T-helper 1 cell treated with Interleukin-12 subunit alpha and Interleukin-12 subunit beta and Interleukin-4 antibody, amounts not matched to agents 30 μg/mL and 1 μg/mL, for 36 hours (primary cell): Measurements from ENCODE around the gene TMEM178B.

ENCODE experiments used
- H3K27ac Mint-ChIP-seq: one replicate; pipeline ENCODE4 v1.8.0; 2021; ENCODE audit warnings: mild to moderate bottlenecking, mixed read lengths
- H3K27me3 Mint-ChIP-seq: one replicate; pipeline ENCODE4 v1.8.0; 2021; ENCODE audit warnings: low read depth, mixed read lengths
- H3K36me3 Mint-ChIP-seq: one replicate; pipeline ENCODE4 v1.8.0; 2021; ENCODE audit warnings: low read depth, mixed read lengths
- H3K4me1 Mint-ChIP-seq: one replicate; pipeline ENCODE4 v1.8.0; 2021; ENCODE audit warnings: low read depth, mixed read lengths
- H3K4me3 Mint-ChIP-seq: one replicate; pipeline ENCODE4 v1.8.0; 2021; ENCODE audit warnings: mild to moderate bottlenecking, moderate library complexity, mixed read lengths
- H3K9me3 Mint-ChIP-seq: one replicate; pipeline ENCODE4 v1.8.0; 2021; ENCODE audit warnings: mixed read lengths

The TMEM178B gene

DNA sequence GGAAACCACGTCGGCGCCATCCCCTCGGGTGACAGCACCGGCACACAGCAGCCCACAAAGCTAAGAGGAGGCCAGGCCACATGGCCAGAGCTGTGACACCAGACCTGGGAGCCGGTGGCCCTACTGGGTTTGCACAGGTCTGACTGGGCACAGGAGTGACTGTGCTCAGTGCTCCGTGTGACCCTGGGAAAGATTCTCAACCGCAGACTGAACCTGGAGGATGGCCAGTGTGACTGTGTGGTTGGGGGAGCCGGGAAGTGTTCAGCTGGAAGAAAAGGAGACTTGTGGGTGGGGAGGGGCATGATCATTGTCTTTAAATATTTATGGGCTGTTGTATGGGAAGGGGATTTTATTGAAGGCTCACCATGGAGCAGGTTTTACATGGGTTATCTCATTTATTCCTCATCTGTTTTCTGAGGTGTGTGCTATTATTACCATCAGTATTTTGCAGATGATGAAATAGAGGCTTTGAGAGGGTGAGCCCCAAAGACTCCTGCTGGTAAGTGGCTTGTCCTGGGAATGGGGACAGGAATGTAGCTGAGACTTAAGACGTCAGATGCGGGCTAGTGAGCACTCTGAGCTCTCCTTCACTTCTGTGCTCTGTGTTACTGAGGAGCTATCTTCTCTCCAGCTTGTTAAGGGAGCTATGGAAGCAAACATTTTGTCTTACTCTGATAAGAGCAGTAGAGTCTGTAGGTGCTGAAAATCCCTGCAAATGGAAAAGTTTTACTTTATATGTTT, 127.5 kb downstream of the TMEM178B start:
- H3K9me3 Mint-ChIP-seq, result no peaks in the 10 kb centered on the region

DNA sequence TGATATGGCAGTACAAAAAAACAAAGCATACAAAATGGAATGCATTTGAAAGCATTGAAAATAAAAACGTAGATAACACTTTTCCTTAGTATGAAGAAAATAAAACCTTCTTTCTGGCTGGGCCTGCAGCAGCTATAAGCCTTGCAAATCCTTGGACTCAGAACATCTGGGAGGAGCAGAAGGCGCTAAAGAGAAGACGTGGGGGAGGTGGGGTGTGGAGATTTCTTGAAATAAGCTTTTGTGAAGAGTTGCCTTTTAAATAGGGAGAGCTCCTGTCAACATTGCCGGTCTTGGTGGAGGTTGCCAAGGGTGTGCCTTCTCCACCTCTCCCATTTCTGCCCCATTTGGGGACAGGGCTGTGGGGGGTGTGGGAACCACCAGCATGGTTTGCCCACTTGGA, 128.7 kb downstream of the TMEM178B start:
- H3K9me3 Mint-ChIP-seq, result no peaks in the 10 kb centered on the region
- no peak overlapping the region for H3K27ac Mint-ChIP-seq
- H3K36me3 Mint-ChIP-seq, result no peaks in the 10 kb centered on the region
- H3K4me3 Mint-ChIP-seq, result no peak overlapping the region
- H3K27me3 Mint-ChIP-seq, result peaks cover 13% of the 10 kb centered on the region
- no peaks in the 10 kb centered on the region for H3K4me1 Mint-ChIP-seq

More for the DNA sequence above, 127.5 kb downstream of the TMEM178B start:
- Mint-ChIP-seq H3K27ac (no peak overlapping the region), H3K4me3 (no peak overlapping the region), H3K27me3 (peaks cover 17% of the 10 kb centered on the region), H3K36me3 (no peaks in the 10 kb centered on the region), H3K4me1 (no peaks in the 10 kb centered on the region)

DNA sequence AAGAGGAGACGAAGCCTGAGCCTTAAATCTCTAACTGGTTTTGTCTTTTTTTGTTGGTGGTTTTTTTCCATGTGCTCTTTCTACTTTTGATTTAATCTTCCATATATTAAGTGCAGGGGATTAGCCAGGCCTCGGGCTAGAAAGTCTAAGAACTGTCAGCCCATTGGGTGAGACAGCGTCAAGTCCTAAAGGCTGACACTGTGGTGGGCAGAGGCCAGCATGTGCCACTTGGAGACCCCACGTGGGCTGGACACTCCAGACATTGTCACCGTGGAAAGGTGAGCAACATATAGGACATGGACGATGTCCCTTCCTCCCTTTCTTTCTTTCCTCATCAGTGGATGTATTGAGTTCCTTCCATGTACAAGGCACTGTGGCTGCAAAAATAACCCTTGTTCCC, 129.3 kb downstream of the TMEM178B start:
- peaks cover 13% of the 10 kb centered on the region for H3K27me3 Mint-ChIP-seq
- H3K9me3 Mint-ChIP-seq, result no peaks in the 10 kb centered on the region
- no peaks in the 10 kb centered on the region for H3K4me1 Mint-ChIP-seq
- no peak overlapping the region for H3K27ac Mint-ChIP-seq
- H3K36me3 Mint-ChIP-seq, result no peaks in the 10 kb centered on the region
- H3K4me3 Mint-ChIP-seq, result no peak overlapping the region

DNA sequence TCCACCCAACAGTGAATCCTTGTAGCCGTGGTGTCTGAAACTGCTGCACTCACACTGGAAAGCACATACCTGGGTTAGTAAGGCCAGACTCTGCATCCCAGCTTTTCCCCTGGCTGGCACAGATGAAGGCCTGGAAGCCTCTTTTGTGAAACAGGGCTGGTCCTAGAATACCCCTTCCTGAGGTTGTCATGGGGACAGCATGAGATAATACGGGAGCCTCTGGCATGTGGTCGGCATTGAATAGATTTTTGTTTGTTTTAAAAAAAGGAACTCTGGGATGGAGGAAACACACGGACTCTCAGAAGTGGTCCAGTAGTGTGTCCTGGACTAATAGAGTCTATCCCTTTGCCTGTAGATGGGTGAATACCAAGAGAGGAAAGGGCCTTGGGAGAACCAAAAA, 129.7 kb downstream of the TMEM178B start:
- Mint-ChIP-seq H3K27me3 (peaks cover 12% of the 10 kb centered on the region), H3K4me3 (no peak overlapping the region), H3K4me1 (no peaks in the 10 kb centered on the region), H3K27ac (no peak overlapping the region), H3K9me3 (no peaks in the 10 kb centered on the region), H3K36me3 (no peaks in the 10 kb centered on the region)

DNA sequence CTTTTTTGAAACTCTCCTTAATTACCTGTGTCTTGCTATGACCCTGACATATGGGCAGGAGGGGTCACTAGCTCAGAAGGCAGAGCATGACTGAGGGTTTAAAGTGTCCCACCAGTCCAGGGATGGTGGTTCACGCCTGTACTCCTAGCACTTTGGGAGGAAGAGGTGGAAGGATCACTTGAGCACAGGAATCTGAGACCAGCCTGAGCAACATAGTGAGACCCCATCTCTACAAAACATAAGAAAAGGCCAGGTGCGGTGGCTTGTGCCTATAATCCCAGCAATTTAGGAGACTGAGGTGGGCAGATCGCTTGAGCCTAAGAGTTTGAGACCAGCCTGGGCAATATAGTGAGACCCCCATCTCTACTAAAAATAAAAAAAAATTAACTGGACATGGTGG, 133.8 kb downstream of the TMEM178B start:
- Mint-ChIP-seq H3K27me3 (peaks cover 12% of the 10 kb centered on the region), H3K9me3 (no peaks in the 10 kb centered on the region)

DNA sequence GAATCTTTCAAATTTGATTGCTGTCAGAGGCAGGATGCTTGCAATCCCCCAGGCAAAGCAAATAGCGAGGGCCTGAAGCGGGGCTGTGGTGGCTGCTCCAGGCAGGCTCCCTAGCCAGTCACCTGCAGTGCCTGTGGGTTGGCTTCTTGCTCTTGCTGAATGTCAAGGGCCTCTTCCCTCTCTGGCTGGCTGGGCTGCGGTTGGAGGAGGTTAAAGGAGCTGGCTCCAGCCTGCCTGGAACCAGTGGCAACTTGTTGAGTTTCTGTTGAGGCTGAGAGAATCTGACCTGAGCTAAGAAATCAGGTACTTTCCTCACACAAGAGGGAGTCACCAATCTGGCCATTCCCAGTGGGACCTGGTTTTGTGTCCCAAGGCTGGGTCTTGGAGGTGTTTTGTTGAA, 134.7 kb downstream of the TMEM178B start:
- Mint-ChIP-seq H3K4me1 (no peaks in the 10 kb centered on the region), H3K27ac (no peak overlapping the region), H3K9me3 (no peaks in the 10 kb centered on the region), H3K27me3 (peaks cover 12% of the 10 kb centered on the region), H3K4me3 (no peak overlapping the region), H3K36me3 (no peaks in the 10 kb centered on the region)

More for the DNA sequence above, 133.8 kb downstream of the TMEM178B start:
- Mint-ChIP-seq H3K4me1 (no peaks in the 10 kb centered on the region), H3K27ac (no peak overlapping the region), H3K4me3 (no peak overlapping the region), H3K36me3 (no peaks in the 10 kb centered on the region)

DNA sequence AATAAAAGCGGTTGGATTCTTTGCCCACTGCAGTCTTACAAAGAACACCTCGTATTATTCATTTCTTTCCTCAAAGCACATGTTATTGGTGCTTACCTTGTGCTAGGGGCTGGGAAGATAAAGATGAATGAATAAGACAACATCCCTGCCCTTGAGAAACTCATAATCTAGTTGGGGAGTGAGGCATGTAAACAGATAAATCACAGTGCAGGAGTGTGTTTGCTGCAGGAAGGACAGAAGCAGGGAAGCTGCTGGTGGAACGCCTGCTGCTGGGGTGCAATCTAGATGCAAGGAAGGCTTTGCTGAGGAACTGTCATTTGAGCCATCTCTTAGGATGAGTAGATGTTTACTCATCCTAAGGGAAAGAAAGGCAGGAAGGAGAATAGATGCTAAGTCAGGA, 135.6 kb downstream of the TMEM178B start:
- peaks cover 12% of the 10 kb centered on the region for H3K27me3 Mint-ChIP-seq

DNA sequence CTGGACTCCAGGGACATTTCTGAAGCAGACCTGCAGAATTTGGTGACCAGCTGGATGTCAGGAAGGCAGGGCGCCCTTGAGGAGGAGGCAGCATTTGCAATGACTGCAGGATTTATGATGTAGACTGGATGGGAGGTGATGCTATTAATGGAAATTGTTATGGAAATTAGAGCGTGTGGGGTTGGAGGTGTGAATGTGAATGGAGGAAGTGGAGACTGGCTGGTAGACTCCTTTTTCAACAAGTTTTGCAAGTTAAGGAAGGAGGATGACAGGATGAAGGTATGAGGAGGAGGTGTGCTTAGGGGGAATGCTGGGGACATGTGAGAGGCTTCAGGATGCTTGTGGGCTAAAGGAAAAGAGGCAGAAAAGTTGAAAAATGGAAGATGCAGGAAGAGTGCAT, 137.0 kb downstream of the TMEM178B start:
- Mint-ChIP-seq H3K27me3 (peaks cover 12% of the 10 kb centered on the region), H3K9me3 (no peaks in the 10 kb centered on the region), H3K4me3 (no peak overlapping the region), H3K36me3 (no peaks in the 10 kb centered on the region), H3K27ac (no peak overlapping the region), H3K4me1 (no peaks in the 10 kb centered on the region)

More for the DNA sequence above, 135.6 kb downstream of the TMEM178B start:
- H3K36me3 Mint-ChIP-seq, result no peaks in the 10 kb centered on the region
- H3K9me3 Mint-ChIP-seq, result no peaks in the 10 kb centered on the region
- H3K27ac Mint-ChIP-seq, result no peak overlapping the region
- no peak overlapping the region for H3K4me3 Mint-ChIP-seq
- H3K4me1 Mint-ChIP-seq, result no peaks in the 10 kb centered on the region

DNA sequence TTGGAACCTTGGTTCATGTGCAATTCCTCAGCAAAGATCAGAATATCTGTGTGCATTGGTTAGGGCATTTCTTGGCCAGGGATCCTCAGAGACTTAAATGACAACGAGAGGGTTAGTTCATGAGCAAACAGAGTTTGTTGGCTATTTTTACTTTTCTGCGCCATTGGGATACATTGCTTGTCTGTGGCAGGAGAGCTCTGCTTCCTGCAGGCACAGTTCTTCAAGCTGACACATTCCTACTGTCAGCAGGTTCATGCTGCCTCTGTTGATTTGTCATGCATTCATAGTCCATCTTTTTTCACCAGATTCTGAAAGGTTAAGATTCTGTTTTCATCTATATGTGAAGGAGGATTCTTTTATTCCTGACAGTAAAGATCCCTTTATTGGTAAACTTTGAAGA, 139.4 kb downstream of the TMEM178B start:
- Mint-ChIP-seq H3K9me3 (no peaks in the 10 kb centered on the region), H3K36me3 (no peaks in the 10 kb centered on the region), H3K27ac (no peak overlapping the region), H3K27me3 (peaks cover 12% of the 10 kb centered on the region), H3K4me3 (no peak overlapping the region), H3K4me1 (no peaks in the 10 kb centered on the region)

DNA sequence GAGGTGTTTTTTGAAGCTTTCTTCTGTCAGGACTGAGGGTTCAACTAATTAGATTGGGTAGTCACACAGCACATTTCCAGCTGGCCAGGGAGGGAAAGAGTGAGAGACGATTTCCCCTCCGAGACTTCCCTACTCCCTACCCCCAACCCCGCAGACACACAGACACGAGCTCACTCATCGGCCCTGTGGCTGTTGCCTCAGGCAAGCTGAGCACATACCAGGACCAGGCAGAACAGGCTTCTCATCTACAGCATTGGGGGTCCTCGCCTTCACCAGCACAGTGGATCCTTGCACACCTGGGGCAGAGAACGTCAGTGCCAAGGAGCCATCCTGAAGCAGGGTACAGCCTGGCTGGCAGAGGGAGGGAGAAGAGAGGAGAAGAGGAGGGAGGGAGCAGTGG, 144.1 kb downstream of the TMEM178B start:
- no peaks in the 10 kb centered on the region for H3K36me3 Mint-ChIP-seq
- H3K27ac Mint-ChIP-seq, result no peak overlapping the region
- no peak overlapping the region for H3K4me3 Mint-ChIP-seq
- H3K4me1 Mint-ChIP-seq, result no peaks in the 10 kb centered on the region
- H3K9me3 Mint-ChIP-seq, result no peaks in the 10 kb centered on the region
- H3K27me3 Mint-ChIP-seq, result peaks cover 7% of the 10 kb centered on the region

DNA sequence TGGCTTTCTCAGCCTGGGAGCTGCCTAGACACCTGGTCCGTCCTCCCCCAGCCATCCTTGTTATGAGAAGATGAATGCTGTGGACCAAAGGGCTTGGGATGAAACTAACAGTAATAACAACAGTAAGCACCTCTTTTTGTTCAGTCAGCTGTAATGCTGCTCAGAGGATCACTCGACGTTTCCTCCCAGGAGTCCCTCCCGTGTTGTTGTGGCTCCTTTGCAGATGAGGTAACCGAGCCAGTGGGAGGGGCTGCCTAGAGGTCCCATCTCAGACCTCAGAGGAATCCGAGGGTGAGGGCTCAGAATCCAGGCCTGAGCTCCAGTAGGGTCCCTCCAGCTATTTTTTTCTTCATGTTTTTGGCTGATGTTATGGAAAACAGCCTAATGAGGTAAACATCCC, 145.1 kb downstream of the TMEM178B start:
- H3K9me3 Mint-ChIP-seq, result no peaks in the 10 kb centered on the region
- H3K4me3 Mint-ChIP-seq, result no peak overlapping the region
- H3K27me3 Mint-ChIP-seq, result peaks cover 7% of the 10 kb centered on the region

DNA sequence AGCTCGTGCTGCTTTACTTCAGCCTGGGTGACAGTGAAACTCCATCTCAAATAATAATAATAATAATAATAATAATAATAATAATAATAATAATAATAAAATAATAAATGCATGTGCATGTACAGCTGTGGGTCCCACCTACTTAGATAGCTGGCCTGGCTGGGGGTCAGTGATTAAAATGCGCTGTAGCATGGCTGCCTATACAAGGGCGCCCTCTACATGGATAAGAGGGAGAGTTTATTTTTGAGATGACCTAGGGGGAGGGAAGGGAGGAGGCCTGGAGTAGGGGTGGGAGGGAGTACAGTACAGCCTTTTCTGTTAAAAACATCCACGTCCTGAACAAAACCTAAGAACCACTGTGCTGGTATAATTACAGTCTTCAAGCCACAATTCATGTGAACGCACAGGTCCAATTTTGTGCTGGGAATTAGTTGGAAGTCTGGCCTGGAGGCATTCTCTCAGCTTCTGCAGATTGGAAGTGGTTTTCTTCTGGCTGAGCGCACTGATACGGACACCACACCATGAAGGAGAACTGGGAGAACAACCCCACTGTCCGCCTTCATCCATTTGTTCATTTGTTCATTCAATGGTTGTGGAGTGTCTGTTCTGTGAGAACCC, 146.5 kb downstream of the TMEM178B start:
- H3K27me3 Mint-ChIP-seq, result peaks cover 7% of the 10 kb centered on the region
- H3K4me1 Mint-ChIP-seq, result no peaks in the 10 kb centered on the region
- H3K27ac Mint-ChIP-seq, result no peak overlapping the region
- H3K36me3 Mint-ChIP-seq, result no peaks in the 10 kb centered on the region
- no peaks in the 10 kb centered on the region for H3K9me3 Mint-ChIP-seq
- no peak overlapping the region for H3K4me3 Mint-ChIP-seq

More for the DNA sequence above, 145.1 kb downstream of the TMEM178B start:
- Mint-ChIP-seq H3K27ac (no peak overlapping the region), H3K36me3 (no peaks in the 10 kb centered on the region), H3K4me1 (no peaks in the 10 kb centered on the region)

DNA sequence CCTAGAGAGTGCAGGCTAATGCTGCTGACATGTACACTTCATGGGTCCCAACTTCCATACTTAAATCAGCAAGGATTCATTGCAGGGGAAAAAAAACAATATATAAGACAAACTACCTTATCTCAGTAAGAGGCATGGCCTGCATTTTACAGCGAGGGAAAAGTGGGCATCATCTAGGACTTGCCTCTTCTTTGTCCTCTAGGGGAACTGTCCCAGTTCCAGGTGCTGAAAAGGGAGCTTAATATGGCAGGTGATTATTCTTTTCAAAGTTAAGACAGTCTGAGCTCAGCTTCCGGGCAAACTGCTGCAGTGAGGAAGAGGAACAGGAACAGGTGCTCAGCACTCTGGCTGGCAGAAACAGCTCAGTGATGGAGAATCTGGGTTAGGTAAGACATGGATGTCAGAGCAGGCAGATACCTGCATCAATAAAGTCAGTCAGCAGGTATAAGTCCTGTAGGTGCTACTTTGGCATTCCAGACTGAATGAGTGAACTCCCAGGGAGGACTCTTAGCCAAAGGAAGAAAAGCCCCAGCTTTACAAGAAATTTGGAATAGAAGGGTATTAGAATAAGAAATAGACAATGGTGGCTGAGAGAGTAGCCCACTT, 147.2 kb downstream of the TMEM178B start:
- no peak overlapping the region for H3K4me3 Mint-ChIP-seq
- H3K27ac Mint-ChIP-seq, result no peak overlapping the region
- no peaks in the 10 kb centered on the region for H3K4me1 Mint-ChIP-seq
- no peaks in the 10 kb centered on the region for H3K36me3 Mint-ChIP-seq
- H3K27me3 Mint-ChIP-seq, result peaks cover 7% of the 10 kb centered on the region
- no peaks in the 10 kb centered on the region for H3K9me3 Mint-ChIP-seq

DNA sequence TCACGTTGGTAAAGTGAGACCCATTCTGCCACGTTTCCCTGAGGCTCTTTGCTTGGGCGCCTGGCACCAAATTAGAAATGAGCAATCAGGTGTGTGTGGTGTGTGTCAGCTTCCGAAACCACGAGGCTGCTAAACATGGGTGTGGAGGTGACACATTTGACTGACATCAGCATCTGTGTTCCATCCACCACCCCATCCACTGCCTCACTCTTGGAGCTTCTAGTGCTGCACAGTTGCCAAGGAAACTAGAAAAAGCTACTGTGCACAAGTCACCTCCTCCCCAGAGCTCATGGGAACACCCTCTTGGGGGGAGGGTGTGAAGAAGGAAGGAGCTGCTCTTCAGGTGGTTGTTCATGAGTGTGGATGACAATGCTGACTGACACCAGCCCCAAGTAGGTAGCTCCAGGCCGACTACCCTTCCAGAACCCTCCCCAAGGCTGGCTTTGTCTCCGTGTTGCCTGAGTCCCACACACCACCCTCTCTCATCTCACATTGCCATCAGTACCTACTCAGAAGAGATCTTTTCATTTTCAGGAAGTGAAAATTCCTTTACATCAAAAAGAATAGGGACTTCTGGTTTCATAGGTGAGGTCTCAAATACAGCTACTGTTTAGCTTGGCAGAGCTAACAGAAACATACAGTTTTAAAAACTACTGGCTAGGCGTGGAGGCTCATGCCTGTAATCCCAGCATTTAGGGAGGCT, 152.2 kb downstream of the TMEM178B start:
- peaks cover 14% of the 10 kb centered on the region for H3K27me3 Mint-ChIP-seq
- H3K27ac Mint-ChIP-seq, result no peak overlapping the region
- no peaks in the 10 kb centered on the region for H3K4me1 Mint-ChIP-seq
- no peaks in the 10 kb centered on the region for H3K36me3 Mint-ChIP-seq
- H3K4me3 Mint-ChIP-seq, result no peak overlapping the region
- no peaks in the 10 kb centered on the region for H3K9me3 Mint-ChIP-seq

DNA sequence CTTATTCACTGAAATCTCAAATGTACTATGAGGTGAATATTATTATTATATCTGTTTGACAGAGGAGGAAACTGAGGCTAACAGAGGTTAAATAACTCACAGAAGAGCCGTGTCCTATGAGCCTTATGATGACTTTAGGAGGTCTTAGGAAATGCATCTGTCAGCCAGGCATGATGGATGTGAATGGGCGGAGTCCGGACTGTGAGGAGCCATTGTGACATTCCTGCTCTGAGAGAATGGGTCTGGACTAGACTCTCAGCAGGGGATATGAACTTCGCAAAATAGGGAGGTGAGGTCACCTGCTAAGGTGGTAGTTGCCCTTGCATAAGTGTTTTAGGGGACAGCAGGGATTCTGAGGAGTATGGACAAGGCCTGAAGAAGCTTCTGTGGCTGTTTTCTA, 153.6 kb downstream of the TMEM178B start:
- no peak overlapping the region for H3K4me3 Mint-ChIP-seq
- peaks cover 15% of the 10 kb centered on the region for H3K27me3 Mint-ChIP-seq
- H3K36me3 Mint-ChIP-seq, result no peaks in the 10 kb centered on the region
- H3K9me3 Mint-ChIP-seq, result no peaks in the 10 kb centered on the region
- no peak overlapping the region for H3K27ac Mint-ChIP-seq
- H3K4me1 Mint-ChIP-seq, result no peaks in the 10 kb centered on the region
